CD4-positive, alpha-beta memory T cell (primary cell): ENCODE results near the gene GDAP2. TPM values are rescaled to one million over a fixed set of nuclear protein-coding genes. Genes with fewer than 3 reads are reported as not detected.

ENCODE experiments used
- CTCF ChIA-PET: fragments of 350-600 bp; sonication (Branson Sonifier 250); formaldehyde crosslinking; loops from one replicate; lab custom pipeline; 2021; ENCODE audit warnings: inconsistent platforms; ENCODE audit not compliant: partially characterized antibody; lab: Charles Lee
- POLR2A ChIA-PET: fragments of 350-600 bp; sonication (Branson Sonifier 250); formaldehyde crosslinking; loops from one replicate; lab custom pipeline; 2021; ENCODE audit not compliant: partially characterized antibody; lab: Charles Lee
- DNase-seq, 5 donors: peaks; one replicate each; pipeline versions ENCODE4 v3.0.0 to v3.0.0-alpha.2; 2020 to 2022; ENCODE audit warnings: mixed read lengths in 1 of 5
- H3K27ac ChIP-seq: one replicate; pipeline ENCODE4 v1.7.0; 2013; ENCODE audit warnings: low read depth, low read length
- H3K27me3 ChIP-seq: 2 replicates; pipeline ENCODE4 v1.7.0; 2013; ENCODE audit warnings: mild to moderate bottlenecking, low read length, moderate library complexity; ENCODE audit not compliant: insufficient read depth
- H3K36me3 ChIP-seq: 2 replicates; pipeline ENCODE4 v1.7.0; 2013; ENCODE audit warnings: mild to moderate bottlenecking, low read length, moderate library complexity; ENCODE audit not compliant: insufficient read depth
- H3K4me1 ChIP-seq: 2 replicates; pipeline ENCODE4 v1.7.0; 2013; ENCODE audit warnings: mild to moderate bottlenecking, low read length, moderate library complexity; ENCODE audit not compliant: insufficient read depth
- H3K4me3 ChIP-seq, 2 donors: one replicate each; pipeline ENCODE4 v1.7.0; 2013; ENCODE audit warnings: low read length in 2 of 2, mild to moderate bottlenecking in 1 of 2
- H3K9me3 ChIP-seq, 2 donors: one replicate each; pipeline ENCODE4 v1.7.0; 2013; ENCODE audit warnings: low read length in 2 of 2, control low read depth in 1 of 2; ENCODE audit not compliant: control insufficient read depth in 1 of 2
- H3K27ac Mint-ChIP-seq, 7 donors: one replicate each; pipeline ENCODE4 v1.8.0; 2020 to 2021; ENCODE audit warnings: mixed read lengths in 7 of 7, mild to moderate bottlenecking in 6 of 7, inconsistent platforms in 3 of 7, moderate library complexity in 3 of 7
- H3K27me3 Mint-ChIP-seq, 2 donors: one replicate each; pipeline ENCODE4 v1.8.0; 2020 to 2021; ENCODE audit warnings: mixed read lengths in 2 of 2
- H3K36me3 Mint-ChIP-seq, 2 donors: one replicate each; pipeline ENCODE4 v1.8.0; 2020 to 2021; ENCODE audit warnings: mixed read lengths in 2 of 2, inconsistent platforms in 1 of 2, mild to moderate bottlenecking in 1 of 2
- H3K4me1 Mint-ChIP-seq, 4 donors: one replicate each; pipeline ENCODE4 v1.8.0; 2020 to 2021; ENCODE audit warnings: mixed read lengths in 4 of 4, mild to moderate bottlenecking in 1 of 4
- H3K4me3 Mint-ChIP-seq, 8 donors: one replicate each; pipeline ENCODE4 v1.8.0; 2020 to 2021; ENCODE audit warnings: mixed read lengths in 8 of 8, mild to moderate bottlenecking in 7 of 8, moderate library complexity in 6 of 8, inconsistent platforms in 3 of 8
- H3K9me3 Mint-ChIP-seq, 8 donors: one replicate each; pipeline ENCODE4 v1.8.0; 2020 to 2021; ENCODE audit warnings: mixed read lengths in 8 of 8, mild to moderate bottlenecking in 5 of 8, inconsistent platforms in 3 of 8, moderate library complexity in 1 of 8
- intact Hi-C: fragments of 100-400 bp; cut with micrococcal nuclease; formaldehyde crosslinking; loops from one replicate; pipeline ENCODE4 v1.15.1; 2023
- polyA plus RNA-seq, 2 donors: library from polyadenylated mRNA; unstranded; fragments of 300-500 nt; fragmentation: Illumina TruSeq; gene quantifications; one replicate each; pipeline ENCODE4 v1.2.3, GENCODE V29; 2021
- total RNA-seq, 2 experiments: library from RNA; stranded (reverse); gene quantifications; one replicate each; pipeline ENCODE4 v1.2.3, GENCODE V29; 2021

Gene GDAP2
- total and polyA plus RNA-seq, 4 experiments from 2014 or later: 5.6 to 29.5 (median 20.1) TPM

DNA sequence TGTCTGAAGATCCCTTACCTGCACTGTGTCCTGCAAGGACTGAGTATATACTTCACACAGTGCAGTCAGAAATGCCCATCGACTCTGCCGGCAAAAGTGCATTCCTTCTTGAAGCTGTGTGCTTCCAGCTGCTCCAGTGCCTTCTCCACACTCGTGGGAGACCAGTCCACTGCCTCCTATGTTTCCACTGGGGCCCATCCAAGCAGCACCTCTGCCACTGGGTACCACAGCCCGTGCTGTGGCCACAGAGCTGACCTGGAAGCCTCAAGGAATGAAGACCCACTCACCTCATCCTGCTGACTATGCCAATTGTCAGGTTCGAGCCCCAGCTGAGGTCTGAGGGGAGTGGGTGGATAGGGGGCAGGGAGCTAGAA lies 108.1 kb downstream of the GDAP2 start:
- H3K4me1 ChIP-seq: no peaks in the 10 kb centered on the region
- no peak overlapping the region for H3K27ac ChIP-seq
- Mint-ChIP-seq H3K36me3 (no peaks in the 10 kb centered on the region), H3K27ac (peak overlapping the region in 1 of 7 donors; percentile 7), H3K4me3 (no peak overlapping the region), H3K4me1 (no peaks in the 10 kb centered on the region), H3K27me3 (peaks cover 6 to 15% of the 10 kb centered on the region in 2 donors), H3K9me3 (peaks cover 0 to 14% (median 2%) of the 10 kb centered on the region in 8 donors)
- no peaks in the 10 kb centered on the region for H3K36me3 ChIP-seq
- H3K9me3 ChIP-seq: no peaks in the 10 kb centered on the region
- no peak overlapping the region for H3K4me3 ChIP-seq
- no peak for DNase-seq
- ChIA-PET CTCF (no interaction called here), POLR2A (no interaction called here)
- H3K27me3 ChIP-seq: no peaks in the 10 kb centered on the region
- intact Hi-C loops: no loop called here

DNA sequence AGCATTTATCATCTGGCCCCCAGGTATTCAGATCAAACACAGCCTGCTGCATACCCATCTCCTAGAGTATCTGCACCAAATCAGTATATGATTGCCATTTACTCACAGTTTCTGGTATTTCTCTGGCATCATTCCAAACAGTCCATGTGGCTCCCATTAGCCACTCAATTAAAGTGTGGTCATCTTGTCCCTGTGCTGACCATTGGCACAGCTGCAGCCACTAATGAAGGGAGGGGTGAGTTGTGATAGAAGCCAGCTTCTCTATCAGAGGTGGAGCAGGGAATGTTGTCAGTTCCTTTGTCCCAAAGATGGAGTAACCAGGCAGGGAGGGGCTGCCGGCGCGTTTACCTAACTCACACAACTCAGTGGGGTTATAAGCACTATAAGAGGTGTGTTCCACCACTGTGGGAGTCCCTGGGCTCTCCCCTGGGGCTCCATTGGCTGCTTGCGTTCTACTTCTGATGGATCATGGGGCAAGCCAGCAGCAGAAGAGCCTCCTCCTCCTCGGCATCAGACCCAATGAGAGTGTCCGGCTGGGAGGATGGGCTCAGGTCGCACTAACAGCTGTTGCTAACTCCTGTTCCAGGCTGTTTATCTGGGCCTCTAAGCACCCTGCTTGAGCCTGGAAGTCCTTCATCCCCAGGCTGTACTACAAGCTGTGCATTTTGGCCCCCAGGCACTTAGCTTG lies 108.6 kb downstream of the GDAP2 start:
- intact Hi-C loops: no loop called here
- Histone ChIP-seq H3K36me3 (no peaks in the 10 kb centered on the region), H3K4me1 (no peaks in the 10 kb centered on the region), H3K9me3 (no peaks in the 10 kb centered on the region), H3K4me3 (no peak overlapping the region), H3K27ac (no peak overlapping the region), H3K27me3 (no peaks in the 10 kb centered on the region)
- Mint-ChIP-seq H3K4me3 (no peak overlapping the region), H3K36me3 (no peaks in the 10 kb centered on the region), H3K4me1 (no peaks in the 10 kb centered on the region), H3K9me3 (peaks cover 0 to 14% (median 2%) of the 10 kb centered on the region in 8 donors), H3K27me3 (peaks cover 4 to 11% of the 10 kb centered on the region in 2 donors), H3K27ac (no peak overlapping the region)
- peak in 1 of 5 donors; percentile 31 for DNase-seq
- CTCF ChIA-PET: no interaction called here
- POLR2A ChIA-PET: no interaction called here

DNA sequence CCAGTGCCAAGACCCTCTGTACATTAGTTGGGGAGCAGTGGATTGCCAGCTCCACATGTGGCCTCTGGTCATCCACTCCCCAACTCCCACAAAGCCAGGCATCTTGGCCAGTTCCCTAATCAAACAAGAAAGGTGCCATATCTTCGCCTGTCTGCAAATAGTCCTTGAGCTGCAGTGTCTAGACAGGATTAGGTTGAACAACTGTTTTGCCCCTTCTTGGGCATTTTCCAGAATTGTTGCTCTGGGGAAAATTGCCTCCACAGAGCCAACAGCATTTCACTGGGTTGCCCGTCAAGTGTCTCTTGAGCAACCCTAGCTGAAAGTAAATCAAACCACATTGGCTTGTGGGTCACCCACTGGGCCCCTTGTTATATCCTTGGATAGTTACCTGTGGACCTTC lies 109.3 kb downstream of the GDAP2 start:
- H3K36me3 Mint-ChIP-seq: no peaks in the 10 kb centered on the region
- intact Hi-C loops: no loop called here
- ChIA-PET POLR2A (no interaction called here), CTCF (no interaction called here)
- Histone ChIP-seq H3K27me3 (no peaks in the 10 kb centered on the region), H3K9me3 (no peaks in the 10 kb centered on the region), H3K27ac (no peak overlapping the region), H3K36me3 (no peaks in the 10 kb centered on the region), H3K4me1 (no peaks in the 10 kb centered on the region), H3K4me3 (no peak overlapping the region)
- peaks cover 3 to 8% of the 10 kb centered on the region in 2 donors for H3K27me3 Mint-ChIP-seq
- no peak overlapping the region for H3K4me3 Mint-ChIP-seq
- DNase-seq: no peak
- H3K4me1 Mint-ChIP-seq: no peaks in the 10 kb centered on the region
- peaks cover 0 to 14% (median 2%) of the 10 kb centered on the region in 8 donors for H3K9me3 Mint-ChIP-seq
- no peak overlapping the region for H3K27ac Mint-ChIP-seq

- no peaks in the 10 kb centered on the region for H3K4me1 ChIP-seq
- H3K9me3 ChIP-seq: no peaks in the 10 kb centered on the region
- H3K4me1 Mint-ChIP-seq: no peaks in the 10 kb centered on the region
- no peaks in the 10 kb centered on the region for H3K27me3 ChIP-seq
- DNase-seq: no peak
- H3K36me3 ChIP-seq: no peaks in the 10 kb centered on the region
- intact Hi-C loops: no loop called here
- no peak overlapping the region for H3K27ac ChIP-seq
- H3K9me3 Mint-ChIP-seq: peaks cover 0 to 14% (median 2%) of the 10 kb centered on the region in 8 donors
- no peak overlapping the region for H3K4me3 Mint-ChIP-seq
- H3K27ac Mint-ChIP-seq: no peak overlapping the region
- H3K4me3 ChIP-seq: no peak overlapping the region
- peaks cover 3 to 4% of the 10 kb centered on the region in 2 donors for H3K27me3 Mint-ChIP-seq
- POLR2A ChIA-PET: no interaction called here
- no peaks in the 10 kb centered on the region for H3K36me3 Mint-ChIP-seq
- CTCF ChIA-PET: no interaction called here
Observed at GRCh38 chr1:117819301-117819700, 110.1 kb downstream of the GDAP2 start.

DNA sequence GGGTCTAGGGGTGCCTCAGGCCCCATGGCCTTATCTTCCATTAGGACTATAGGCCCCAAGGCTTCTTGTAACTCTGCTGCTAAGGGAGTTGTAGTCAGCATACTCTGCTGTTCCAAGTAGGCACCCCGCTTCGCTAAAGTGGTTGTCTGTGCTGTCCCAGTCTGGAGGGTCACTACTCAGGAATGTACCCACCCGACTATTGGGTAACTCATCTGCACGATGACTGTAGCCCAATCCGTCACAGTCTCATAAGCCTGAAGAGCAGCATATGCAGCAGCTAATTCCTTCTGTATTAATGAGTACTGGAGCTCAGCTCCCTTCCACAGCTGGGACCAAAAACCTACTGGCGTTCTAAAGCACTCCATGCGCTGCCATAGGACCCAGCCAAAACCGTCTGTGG lies 111.0 kb downstream of the GDAP2 start:
- Mint-ChIP-seq H3K4me1 (no peaks in the 10 kb centered on the region), H3K27ac (no peak overlapping the region)

GRCh38 chr1:117817629-117818028 lies 111.8 kb downstream of the GDAP2 start:
- no peaks in the 10 kb centered on the region for H3K9me3 ChIP-seq
- no peak overlapping the region for H3K4me3 ChIP-seq
- no peaks in the 10 kb centered on the region for H3K27me3 ChIP-seq
- peaks cover 0 to 14% (median 2%) of the 10 kb centered on the region in 8 donors for H3K9me3 Mint-ChIP-seq
- no peak for DNase-seq
- H3K36me3 ChIP-seq: no peaks in the 10 kb centered on the region
- H3K36me3 Mint-ChIP-seq: no peaks in the 10 kb centered on the region
- H3K4me3 Mint-ChIP-seq: no peak overlapping the region
- POLR2A ChIA-PET: no interaction called here
- no peaks in the 10 kb centered on the region for H3K4me1 ChIP-seq
- H3K27ac ChIP-seq: no peak overlapping the region
- H3K27me3 Mint-ChIP-seq: peaks cover 0 to 2% of the 10 kb centered on the region in 2 donors
- intact Hi-C loops: no loop called here
- H3K27ac Mint-ChIP-seq: no peak overlapping the region
- CTCF ChIA-PET: no interaction called here
- H3K4me1 Mint-ChIP-seq: no peaks in the 10 kb centered on the region

More for the DNA sequence above, 111.0 kb downstream of the GDAP2 start:
- H3K27me3 Mint-ChIP-seq: no peaks in the 10 kb centered on the region
- ChIA-PET POLR2A (no interaction called here), CTCF (no interaction called here)
- Histone ChIP-seq H3K36me3 (no peaks in the 10 kb centered on the region), H3K4me1 (no peaks in the 10 kb centered on the region), H3K27ac (no peak overlapping the region), H3K27me3 (no peaks in the 10 kb centered on the region), H3K9me3 (no peaks in the 10 kb centered on the region), H3K4me3 (no peak overlapping the region)
- DNase-seq: no peak
- peaks cover 0 to 14% (median 2%) of the 10 kb centered on the region in 8 donors for H3K9me3 Mint-ChIP-seq
- no peaks in the 10 kb centered on the region for H3K36me3 Mint-ChIP-seq
- H3K4me3 Mint-ChIP-seq: no peak overlapping the region
- intact Hi-C loops: no loop called here

DNA sequence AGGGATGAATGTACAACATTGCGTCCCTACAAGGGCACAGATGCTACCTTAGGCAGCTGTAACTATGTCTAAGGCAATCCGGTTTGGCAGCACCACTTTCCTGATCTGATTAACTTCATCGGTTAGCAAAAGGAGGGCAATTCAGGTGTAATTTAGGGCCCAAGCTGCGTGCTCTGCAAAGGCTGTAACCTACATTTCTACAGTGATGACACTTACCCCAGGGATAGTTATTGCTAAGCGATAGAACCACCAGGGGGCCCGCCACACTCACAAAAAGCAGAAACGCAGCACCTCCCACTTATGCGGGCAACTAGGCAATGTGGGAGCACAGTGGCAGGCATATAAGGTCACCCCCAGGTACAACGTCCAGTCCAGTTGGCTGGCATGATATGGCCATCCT lies 113.5 kb downstream of the GDAP2 start:
- no peak overlapping the region for H3K4me3 ChIP-seq
- no peaks in the 10 kb centered on the region for H3K27me3 ChIP-seq
- no peaks in the 10 kb centered on the region for H3K4me1 ChIP-seq
- H3K27ac Mint-ChIP-seq: no peak overlapping the region
- H3K9me3 Mint-ChIP-seq: peaks cover 0 to 4% (median 0%) of the 10 kb centered on the region in 8 donors
- H3K4me3 Mint-ChIP-seq: no peak overlapping the region
- H3K36me3 ChIP-seq: no peaks in the 10 kb centered on the region
- intact Hi-C loops: no loop called here
- no peak overlapping the region for H3K27ac ChIP-seq
- no peaks in the 10 kb centered on the region for H3K4me1 Mint-ChIP-seq
- no peak for DNase-seq
- H3K36me3 Mint-ChIP-seq: no peaks in the 10 kb centered on the region
- POLR2A ChIA-PET: no interaction called here
- CTCF ChIA-PET: no interaction called here
- no peaks in the 10 kb centered on the region for H3K9me3 ChIP-seq
- H3K27me3 Mint-ChIP-seq: peaks cover 0 to 2% of the 10 kb centered on the region in 2 donors
